ENCODE data around the gene IVD. TPM values are rescaled to one million over a fixed set of nuclear protein-coding genes. Genes with fewer than 3 reads are reported as not detected.

The IVD gene
- total and polyA plus RNA-seq, 2 of the 8 experiments (the other 6 are each of a cell fraction or from before 2014, with no cell fraction given): 55.2 to 78.8 TPM

GRCh38 chr15:40407330-40407990 lies 1.9 kb downstream of the IVD start:
- Histone ChIP-seq H3K23me2 (ENCODE audit: low read depth, low read length) (no peaks in the 10 kb centered on the region; the same call in 1 of the 2 replicates), H4K5ac (ENCODE audit: insufficient read length, low read depth, low read length) (no peak overlapping the region), H3K18ac (ENCODE audit: extremely low read depth, low read length) (no peak overlapping the region), H3K27me3 (replicated peaks in 1 of 4; ENCODE audit: control insufficient read depth in 3 of 4, extremely low read depth in 1 of 4, insufficient read depth in 3 of 4, low read length in 3 of 4) (no peaks in the 10 kb centered on the region), H3K9ac (replicated peaks in 1 of 4; ENCODE audit: extremely low read depth in 1 of 4, low read depth in 3 of 4, low read length in 3 of 4) (no peak overlapping the region), H3K27ac (ENCODE audit: low read depth, low read length) (no peak overlapping the region), H2BK120ac (replicated peaks; ENCODE audit: low read depth, low read length) (no peak overlapping the region), H2BK15ac (ENCODE audit: low read length) (no peak overlapping the region), H2BK20ac (ENCODE audit: low read length) (no peak overlapping the region), H3K4me1 (replicated peaks in 1 of 4; ENCODE audit: control insufficient read depth in 3 of 4, insufficient read depth in 4 of 4, low read length in 3 of 4) (peaks cover 0 to 4% (median 1%) of the 10 kb centered on the region in 4 experiments; a peak in 3 of 7 replicates), H2AFZ (ENCODE audit: low read length) (no peak overlapping the region), H3K36me3 (ENCODE audit: control insufficient read depth in 2 of 4, insufficient read depth in 4 of 4, low read length in 3 of 4) (peaks cover 21 to 44% (median 39%) of the 10 kb centered on the region in 4 experiments), H4K91ac (replicated peaks; ENCODE audit: insufficient read length, low read length) (no peak overlapping the region), H4K8ac (ENCODE audit: extremely low read depth, insufficient read depth, low read length) (no peak overlapping the region), H2BK12ac (ENCODE audit: low read depth, low read length) (no peak overlapping the region), H3K79me1 (ENCODE audit: low read depth, low read length) (peaks cover 4% of the 10 kb centered on the region; the same call in 1 of the 2 replicates), H3K14ac (ENCODE audit: insufficient read length) (no peak overlapping the region), H3K56ac (replicated peaks; ENCODE audit: insufficient read length, low read depth, low read length) (no peak overlapping the region), H3K4me2 (ENCODE audit: insufficient read depth in 1 of 2, low read depth in 2 of 2, low read length in 2 of 2) (peak overlapping the region in 1 of 2 experiments; percentile 83; a peak in 2 of 4 replicates), H3K79me2 (ENCODE audit: control insufficient read depth in 1 of 2, insufficient read depth in 2 of 2, low read length in 2 of 2) (peaks cover 0 to 22% of the 10 kb centered on the region in 2 experiments; a peak in 3 of 4 replicates), H3K4me3 (ENCODE audit: extremely low read depth in 1 of 4, insufficient read depth in 2 of 4, low read depth in 3 of 4, low read length in 4 of 4) (no peak overlapping the region), H2BK5ac (ENCODE audit: low read depth, low read length) (no peak overlapping the region), H2AK5ac (ENCODE audit: low read depth, low read length) (no peak overlapping the region), H4K20me1 (replicated peaks in 1 of 2; ENCODE audit: control insufficient read depth in 1 of 2, insufficient read depth in 2 of 2, low read length in 2 of 2) (peaks cover 0 to 6% of the 10 kb centered on the region in 2 experiments), H3K23ac (ENCODE audit: insufficient read length) (no peak overlapping the region), H3K9me3 (ENCODE audit: insufficient read depth in 2 of 2, low read depth in 1 of 2, low read length in 1 of 2) (no peaks in the 10 kb centered on the region), H3K4ac (replicated peaks; ENCODE audit: insufficient read length, low read depth, low read length) (no peak overlapping the region)
- WGBS, 2 experiments (ENCODE audit: extremely low coverage in 1 of 2, insufficient coverage in 1 of 2, insufficient read length in 1 of 2, insufficient replicate concordance in 2 of 2, low coverage in 1 of 2, low lambda C conversion rate in 2 of 2, missing lambda C conversion rate in 1 of 2): 90% methylated on average over 8 of the region's 8 CpGs; no CpG with 5 or more reads in 1 of the 2 experiments
- no peak for TF ChIP-seq TAF7 (optimal IDR thresholded peaks at IDR 0.05; ENCODE audit: borderline replicate concordance, low read depth, low read length)
- ChIA-PET POLR2A (ENCODE audit: partially characterized antibody) (interaction anchor here (0.6 to 6.8 kb wide), 9 partner anchors 10 to 315 kb away, joined by 3 to 77 read pairs (median 3); partner anchors contain the start of gene KNSTRN), CTCF (ENCODE audit: partially characterized antibody) (interaction anchor here (0.9 to 5.8 kb wide), 9 partner anchors 9 to 69 kb away, joined by 3 to 34 read pairs (median 5); no protein-coding TSS in a partner anchor)
- FAIRE-seq: no peak
- no peak for DNase-seq (ENCODE audit: low read depth in 1 of 2, low spot score in 2 of 2)
